Suprapubic skin (tissue), 4 donors: ENCODE results near the gene MFSD11. TPM values are rescaled to one million over a fixed set of nuclear protein-coding genes. Genes with fewer than 3 reads are reported as not detected.

Experiments
- DNase-seq, 2 donors: peaks; one replicate each; pipeline ENCODE4 v3.0.0-alpha.2; 2019; ENCODE audit warnings: low spot score in 2 of 2
- H3K27ac ChIP-seq: fragments of 200-600 bp; sonication (generic); one replicate; pipeline ENCODE4 v1.5.1; 2019
- H3K27me3 ChIP-seq: fragments of 200-600 bp; sonication (generic); one replicate; pipeline ENCODE4 v1.5.1; 2019
- H3K36me3 ChIP-seq: fragments of 200-600 bp; sonication (generic); one replicate; pipeline ENCODE4 v1.5.1; 2019
- H3K4me1 ChIP-seq: fragments of 200-600 bp; sonication (generic); one replicate; pipeline ENCODE4 v1.5.1; 2019
- H3K4me3 ChIP-seq: fragments of 200-600 bp; sonication (generic); one replicate; pipeline ENCODE4 v1.5.1; 2019; ENCODE audit warnings: mild to moderate bottlenecking
- H3K9me3 ChIP-seq: fragments of 200-600 bp; sonication (generic); one replicate; pipeline ENCODE4 v1.5.1; 2019
- CTCF ChIP-seq, 2 donors: fragments of 200-600 bp in 1 of 2; fragments of 450-650 bp in 1 of 2; sonication (generic) in 1 of 2; IDR thresholded peaks; one replicate each; pipeline ENCODE4 v1.5.1; 2016 to 2019; ENCODE audit warnings: antibody characterized with exemption in 2 of 2, mild to moderate bottlenecking in 1 of 2, moderate library complexity in 1 of 2
- EP300 ChIP-seq: sonication (generic); formaldehyde crosslinking; IDR thresholded peaks from one replicate; pipeline ENCODE4 v1.6.1; 2017; ENCODE audit warnings: antibody characterized with exemption
- POLR2A ChIP-seq, 2 donors: fragments of 450-650 bp; IDR thresholded peaks; one replicate each; pipeline ENCODE4 v1.6.1; 2017; ENCODE audit warnings: antibody characterized with exemption in 2 of 2, mild to moderate bottlenecking in 2 of 2, moderate library complexity in 2 of 2
- POLR2AphosphoS5 ChIP-seq, 3 donors: sonication (generic); formaldehyde crosslinking; IDR thresholded peaks; one replicate each; pipeline ENCODE4 v1.6.1; 2017; ENCODE audit warnings: antibody characterized with exemption in 3 of 3
- WGBS: methylation state at CpG from one replicate; pipeline ENCODE4 v1.1.5; 2018; 5-methylcytosine and 5-hydroxymethylcytosine counted together
- total RNA-seq, 4 donors: library from RNA; depleted of rRNA; stranded (reverse); fragments of >200 nt; gene quantifications; one replicate each; pipeline ENCODE4 v1.1.0, GENCODE V29; 2016

MFSD11 gene
- total RNA-seq, 4 donors from 2014 or later, result 31.5 to 78.8 (median 37.2) TPM

GRCh38 chr17:76827736-76828135 lies 89.8 kb downstream of the MFSD11 start:
- Histone ChIP-seq H3K27me3 (no peaks in the 10 kb centered on the region), H3K27ac (no peak overlapping the region), H3K4me3 (no peak overlapping the region), H3K36me3 (no peaks in the 10 kb centered on the region), H3K4me1 (no peaks in the 10 kb centered on the region), H3K9me3 (no peaks in the 10 kb centered on the region)
- WGBS, result 76% methylated on average over 12 of the region's 14 CpGs
- no peak for DNase-seq
- TF ChIP-seq POLR2AphosphoS5 (IDR thresholded peaks at IDR 0.05), result no peak
- TF ChIP-seq CTCF (IDR thresholded peaks at IDR 0.05), result no peak
- no peak for TF ChIP-seq POLR2A (IDR thresholded peaks at IDR 0.05)
- no peak for TF ChIP-seq EP300

Other genes with a start within 250 kb of the MFSD11 start
- gene RHBDF2, start 236.7 kb upstream of the MFSD11 start, total RNA-seq, result 10 to 100 TPM; 45.9 to 82.6 (median 52.6) TPM
- 10 to 100 TPM in 2 of 4 donors, 1 to 10 TPM in 2; 2.8 to 18.2 (median 10.4) TPM for gene CYGB, start 200.4 kb upstream of the MFSD11 start, total RNA-seq
- 1 to 10 TPM in 3 of 4 donors, not detected in 1; 1.3 to 2.8 (median 2.2) TPM for gene PRCD, start 198.1 kb upstream of the MFSD11 start, total RNA-seq
- gene ST6GALNAC2, start 152.3 kb upstream of the MFSD11 start, total RNA-seq, result 10 to 100 TPM; 71.1 to 94.3 (median 80.3) TPM
- gene ST6GALNAC1, start 94.4 kb upstream of the MFSD11 start, total RNA-seq, result 1 to 10 TPM in 3 of 4 donors, under 1 TPM in 1; 0.38 to 3.7 (median 1.3) TPM
- gene MXRA7, start 27.2 kb upstream of the MFSD11 start, total RNA-seq, result 10 to 100 TPM; 44.5 to 67.8 (median 56.9) TPM
- 10 to 100 TPM; 13.8 to 22.1 (median 17.7) TPM for gene JMJD6, start 11.5 kb upstream of the MFSD11 start, total RNA-seq
- 10 to 100 TPM; 20.6 to 29.9 (median 23.0) TPM for gene METTL23, start 11.3 kb upstream of the MFSD11 start, total RNA-seq
- gene SRSF2, start 788 bp upstream of the MFSD11 start, total RNA-seq, result 100 to 1,000 TPM; 170 to 253 (median 186) TPM
- under 1 TPM in 3 of 4 donors, not detected in 1; 0.26 to 0.72 (median 0.30) TPM for gene MGAT5B, start 130.3 kb downstream of the MFSD11 start, total RNA-seq